ENCODE measurements around the gene NBL1. TPM values are rescaled to one million over a fixed set of nuclear protein-coding genes. Genes with fewer than 3 reads are reported as not detected.

The NBL1 gene
- total and polyA plus RNA-seq, 9 of the 15 experiments (the other 6 are each of a cell fraction or from before 2014, with no cell fraction given), result 0.10 to 3.7 (median 1.8) TPM; not detected in 1

GRCh38 chr1:19596065-19596713, 47.9 kb upstream of the NBL1 start (continued):
- TF ChIP-seq, protein P1, sequence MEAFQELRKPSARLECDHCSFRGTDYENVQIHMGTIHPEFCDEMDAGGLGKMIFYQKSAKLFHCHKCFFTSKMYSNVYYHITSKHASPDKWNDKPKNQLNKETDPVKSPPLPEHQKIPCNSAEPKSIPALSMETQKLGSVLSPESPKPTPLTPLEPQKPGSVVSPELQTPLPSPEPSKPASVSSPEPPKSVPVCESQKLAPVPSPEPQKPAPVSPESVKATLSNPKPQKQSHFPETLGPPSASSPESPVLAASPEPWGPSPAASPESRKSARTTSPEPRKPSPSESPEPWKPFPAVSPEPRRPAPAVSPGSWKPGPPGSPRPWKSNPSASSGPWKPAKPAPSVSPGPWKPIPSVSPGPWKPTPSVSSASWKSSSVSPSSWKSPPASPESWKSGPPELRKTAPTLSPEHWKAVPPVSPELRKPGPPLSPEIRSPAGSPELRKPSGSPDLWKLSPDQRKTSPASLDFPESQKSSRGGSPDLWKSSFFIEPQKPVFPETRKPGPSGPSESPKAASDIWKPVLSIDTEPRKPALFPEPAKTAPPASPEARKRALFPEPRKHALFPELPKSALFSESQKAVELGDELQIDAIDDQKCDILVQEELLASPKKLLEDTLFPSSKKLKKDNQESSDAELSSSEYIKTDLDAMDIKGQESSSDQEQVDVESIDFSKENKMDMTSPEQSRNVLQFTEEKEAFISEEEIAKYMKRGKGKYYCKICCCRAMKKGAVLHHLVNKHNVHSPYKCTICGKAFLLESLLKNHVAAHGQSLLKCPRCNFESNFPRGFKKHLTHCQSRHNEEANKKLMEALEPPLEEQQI (IDR thresholded peaks at IDR 0.05), result no peak
- TF ChIP-seq CEBPB (tag; IDR thresholded peaks at IDR 0.05) (no peak), DLX4 (CRISPR knock-in tag; IDR thresholded peaks at IDR 0.05) (no peak), SUPT5H (IDR thresholded peaks at IDR 0.05) (no peak), ZNF253 (CRISPR knock-in tag; conservative IDR thresholded peaks at IDR 0.05) (no peak), POLR2AphosphoS5 (IDR thresholded peaks at IDR 0.05; ENCODE audit: control insufficient read depth, insufficient read depth, low read depth, low read length) (no peak), ARNT (IDR thresholded peaks at IDR 0.05) (peak in 1 of 2 experiments; percentile 80; a peak in 1 of 4 replicates), KLF10 (CRISPR knock-in tag; IDR thresholded peaks at IDR 0.05) (no peak), CBX2 (IDR thresholded peaks at IDR 0.05; ENCODE audit: insufficient read depth, low read length, poor library complexity, severe bottlenecking) (no peak), SMARCA4 (IDR thresholded peaks at IDR 0.05) (peak; percentile 62), ZNF239 (CRISPR knock-in tag; IDR thresholded peaks at IDR 0.05) (no peak), FOXO4 (CRISPR knock-in tag; IDR thresholded peaks at IDR 0.05) (no peak), MECOM (CRISPR knock-in tag; IDR thresholded peaks at IDR 0.05) (no peak), ELF4 (CRISPR knock-in tag; IDR thresholded peaks at IDR 0.05) (no peak), BRCA1 (IDR thresholded peaks at IDR 0.05) (no peak), BRCA1 (CRISPR knock-in tag; IDR thresholded peaks at IDR 0.05) (no peak), CBFB (CRISPR knock-in tag; IDR thresholded peaks at IDR 0.05) (no peak), MTA3 (IDR thresholded peaks at IDR 0.05; ENCODE audit: borderline replicate concordance) (no peak; the same call in none of the 2 replicates), ZNF780A (CRISPR knock-in tag; IDR thresholded peaks at IDR 0.05) (no peak), TSC22D4 (tag; IDR thresholded peaks at IDR 0.05) (no peak), BDP1 (IDR thresholded peaks at IDR 0.05; ENCODE audit: insufficient read depth, insufficient read length) (no peak), CCNT2 (IDR thresholded peaks at IDR 0.05; ENCODE audit: borderline replicate concordance, extremely low read depth, insufficient read length, low read depth, low read length) (no peak), CC2D1A (IDR thresholded peaks at IDR 0.05) (peak; percentile 16; the same call in 1 of the 2 replicates), PRMT5 (CRISPR knock-in tag; IDR thresholded peaks at IDR 0.05) (no peak), BRF1 (IDR thresholded peaks at IDR 0.05; ENCODE audit: borderline replicate concordance, extremely low read depth, insufficient read length) (no peak), ZNF77 (CRISPR knock-in tag; IDR thresholded peaks at IDR 0.05) (no peak)
- TF ChIP-seq, protein P2, sequence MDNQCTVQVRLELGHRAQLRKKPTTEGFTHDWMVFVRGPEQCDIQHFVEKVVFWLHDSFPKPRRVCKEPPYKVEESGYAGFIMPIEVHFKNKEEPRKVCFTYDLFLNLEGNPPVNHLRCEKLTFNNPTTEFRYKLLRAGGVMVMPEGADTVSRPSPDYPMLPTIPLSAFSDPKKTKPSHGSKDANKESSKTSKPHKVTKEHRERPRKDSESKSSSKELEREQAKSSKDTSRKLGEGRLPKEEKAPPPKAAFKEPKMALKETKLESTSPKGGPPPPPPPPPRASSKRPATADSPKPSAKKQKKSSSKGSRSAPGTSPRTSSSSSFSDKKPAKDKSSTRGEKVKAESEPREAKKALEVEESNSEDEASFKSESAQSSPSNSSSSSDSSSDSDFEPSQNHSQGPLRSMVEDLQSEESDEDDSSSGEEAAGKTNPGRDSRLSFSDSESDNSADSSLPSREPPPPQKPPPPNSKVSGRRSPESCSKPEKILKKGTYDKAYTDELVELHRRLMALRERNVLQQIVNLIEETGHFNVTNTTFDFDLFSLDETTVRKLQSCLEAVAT (IDR thresholded peaks at IDR 0.05), result peak; percentile 67 to 90; a peak in 3 of 4 replicates
